Mucosa of descending colon (tissue), 3 donors: ENCODE results near the gene SCAI. TPM values are rescaled to one million over a fixed set of nuclear protein-coding genes. Genes with fewer than 3 reads are reported as not detected.

ENCODE experiments used
- ATAC-seq: fragments of 200-7000 bp; cut with Tn5 transposase; one replicate; pipeline ENCODE4 v1.9.1; 2020; ENCODE audit warnings: mild to moderate bottlenecking, moderate library complexity
- DNase-seq, 3 donors: peaks; one replicate each; pipeline ENCODE4 v3.0.0-alpha.2; 2020
- H3K36me3 ChIP-seq: fragments of 200-600 bp; one replicate; pipeline ENCODE4 v1.8.0; 2021; ENCODE audit warnings: low read depth, mild to moderate bottlenecking
- H3K4me1 ChIP-seq: fragments of 200-600 bp; one replicate; pipeline ENCODE4 v1.8.0; 2021; ENCODE audit warnings: low read depth, mild to moderate bottlenecking
- H3K4me3 ChIP-seq: fragments of 200-600 bp; one replicate; pipeline ENCODE4 v1.8.0; 2021; ENCODE audit warnings: mild to moderate bottlenecking
- H3K9me3 ChIP-seq: fragments of 200-600 bp; one replicate; pipeline ENCODE4 v1.8.0; 2021; ENCODE audit warnings: mild to moderate bottlenecking
- CTCF ChIP-seq: fragments of 200-600 bp; IDR thresholded peaks from one replicate; pipeline ENCODE4 v1.8.0; 2022; ENCODE audit warnings: antibody characterized with exemption, mild to moderate bottlenecking
- intact Hi-C, 2 donors: fragments of 100-400 bp; cut with DNase I in 1 of 2; cut with micrococcal nuclease in 1 of 2; formaldehyde crosslinking; loops; one replicate each; pipeline versions ENCODE4 v1.11.0 to v1.11.1; 2022; cut with DNase I, micrococcal nuclease
- total RNA-seq, 3 donors: library from RNA; stranded (reverse); fragmentation: NEBNext Ultra II Directional in 2 of 3; extraction: Animal tissue kit (Norgen Biotek cat#: 25700) in 2 of 3; gene quantifications; one replicate each; pipeline versions ENCODE4 v1.2.1 to v1.2.4, GENCODE V29; 2021 to 2023
- donor health status: DM: no; HTN: no; CAD: no; lungs with moderate emphysema.
- donor health status: DM: no; HTN: no; CAD: no.
- donor health status: DM: no; HTN: yes; CAD: no.

Gene SCAI
- total RNA-seq, 3 donors from 2014 or later: 6.3 to 11.7 (median 8.8) TPM

GRCh38 chr9:125099816-125100215 lies 43.5 kb downstream of the SCAI start:
- Histone ChIP-seq H3K9me3 (no peaks in the 10 kb centered on the region), H3K4me1 (no peaks in the 10 kb centered on the region), H3K4me3 (no peak overlapping the region), H3K36me3 (no peaks in the 10 kb centered on the region)
- no peak for TF ChIP-seq CTCF
- intact Hi-C loops: no loop called here
- ATAC-seq (no peak), DNase-seq (no peak)

GRCh38 chr9:125095821-125096443 lies 47.4 kb downstream of the SCAI start:
- ATAC-seq (no peak), DNase-seq (no peak)
- no peak overlapping the region for H3K4me3 ChIP-seq
- H3K36me3 ChIP-seq: no peaks in the 10 kb centered on the region
- intact Hi-C loops: no loop called here
- no peaks in the 10 kb centered on the region for H3K4me1 ChIP-seq
- TF ChIP-seq CTCF: no peak
- H3K9me3 ChIP-seq: no peaks in the 10 kb centered on the region

- Histone ChIP-seq H3K4me3 (no peak overlapping the region), H3K4me1 (no peaks in the 10 kb centered on the region), H3K9me3 (no peaks in the 10 kb centered on the region), H3K36me3 (no peaks in the 10 kb centered on the region)
- TF ChIP-seq CTCF: no peak
- no peak for DNase-seq
- intact Hi-C loops: no loop called here
- no peak for ATAC-seq
These were observed 52.2 kb downstream of the SCAI start for GRCh38 chr9:125091121-125091520.

GRCh38 chr9:125089331-125089730 lies 54.0 kb downstream of the SCAI start:
- Histone ChIP-seq H3K4me3 (no peak overlapping the region), H3K36me3 (no peaks in the 10 kb centered on the region), H3K9me3 (no peaks in the 10 kb centered on the region), H3K4me1 (peaks cover 4% of the 10 kb centered on the region)
- ATAC-seq: no peak
- DNase-seq: no peak
- TF ChIP-seq CTCF: no peak
- intact Hi-C loops: no loop called here

GRCh38 chr9:125088752-125089151 lies 54.6 kb downstream of the SCAI start:
- Histone ChIP-seq H3K9me3 (no peaks in the 10 kb centered on the region), H3K4me1 (peaks cover 4% of the 10 kb centered on the region), H3K4me3 (no peak overlapping the region), H3K36me3 (no peaks in the 10 kb centered on the region)
- ATAC-seq (no peak), DNase-seq (no peak)
- intact Hi-C loops: no loop called here
- no peak for TF ChIP-seq CTCF
